Breast epithelium (tissue), 4 donors: ENCODE results near the gene SRSF1. TPM values are rescaled to one million over a fixed set of nuclear protein-coding genes. Genes with fewer than 3 reads are reported as not detected.
A peak's percentile ranks its signal among the peaks of the same experiment; 100 is the strongest.

ENCODE experiments used
- DNase-seq, 2 donors: peaks; one replicate each; pipeline ENCODE4 v3.0.0-alpha.2; 2019; ENCODE audit warnings: low spot score in 2 of 2
- H3K27ac ChIP-seq, 2 donors: fragments of 200-600 bp; sonication (generic) in 1 of 2; one replicate each; pipeline ENCODE4 v1.5.1; 2016 to 2019; ENCODE audit warnings: mild to moderate bottlenecking in 1 of 2
- H3K27me3 ChIP-seq, 2 donors: fragments of 200-600 bp; sonication (generic) in 1 of 2; one replicate each; pipeline versions ENCODE4 v1.5.1 to v1.6.0; 2017 to 2019; ENCODE audit warnings: control low read depth in 1 of 2, mild to moderate bottlenecking in 1 of 2
- H3K36me3 ChIP-seq: fragments of 200-600 bp; one replicate; pipeline ENCODE4 v1.5.1; 2019
- H3K4me1 ChIP-seq, 2 donors: fragments of 200-600 bp; sonication (generic); one replicate each; pipeline ENCODE4 v1.5.1; 2016 to 2019; ENCODE audit warnings: control low read depth in 1 of 2
- H3K4me3 ChIP-seq, 3 donors: fragments of 200-600 bp; sonication (generic); 1 replicate in 2 of 3; 2 replicates in 1 of 3; pipeline ENCODE4 v1.5.1; 2016 to 2019; ENCODE audit warnings: mild to moderate bottlenecking in 3 of 3, moderate library complexity in 2 of 3
- H3K9me3 ChIP-seq, 2 donors: fragments of 200-600 bp; sonication (generic) in 1 of 2; one replicate each; pipeline ENCODE4 v1.5.1; 2016 to 2019; ENCODE audit warnings: control low read depth in 1 of 2
- CTCF ChIP-seq, 3 donors: fragments of 450-650 bp; IDR thresholded peaks; one replicate each; pipeline ENCODE4 v1.5.1; 2016 to 2017; ENCODE audit warnings: antibody characterized with exemption in 3 of 3, mild to moderate bottlenecking in 3 of 3, moderate library complexity in 3 of 3
- POLR2A ChIP-seq: fragments of 450-650 bp; IDR thresholded peaks from one replicate; pipeline ENCODE4 v1.6.1; 2016; ENCODE audit warnings: antibody characterized with exemption, mild to moderate bottlenecking, moderate library complexity
- POLR2AphosphoS5 ChIP-seq, 3 donors: sonication (generic); formaldehyde crosslinking; IDR thresholded peaks; one replicate each; pipeline ENCODE4 v1.6.1; 2017; ENCODE audit warnings: antibody characterized with exemption in 3 of 3
- intact Hi-C: fragments of 100-400 bp; cut with DNase I; formaldehyde crosslinking; loops from one replicate; pipeline ENCODE4 v1.15.1; 2023; ENCODE audit warnings: low total_unique reads
- total RNA-seq, 3 donors: library from RNA; depleted of rRNA; stranded (reverse); fragments of >200 nt; gene quantifications; one replicate each; pipeline ENCODE4 v1.1.0, GENCODE V29; 2016

SRSF1 gene
- total RNA-seq, 3 donors from 2014 or later: 176 to 202 (median 185) TPM

GRCh38 chr17:57991537-57991936, 15.5 kb downstream of the SRSF1 start:
- no peak for TF ChIP-seq POLR2A
- TF ChIP-seq POLR2AphosphoS5 (IDR thresholded peaks at IDR 0.05): no peak
- TF ChIP-seq CTCF (IDR thresholded peaks at IDR 0.05): no peak
- no peaks in the 10 kb centered on the region for H3K36me3 ChIP-seq
- H3K27ac ChIP-seq: no peak overlapping the region
- peaks cover 0 to 5% of the 10 kb centered on the region in 2 donors for H3K4me1 ChIP-seq
- no peaks in the 10 kb centered on the region for H3K27me3 ChIP-seq
- intact Hi-C loops: loop anchor here (10.0 kb wide), 2 partner anchors 123 to 943 kb away; no protein-coding TSS in a partner anchor
- no peaks in the 10 kb centered on the region for H3K9me3 ChIP-seq
- H3K4me3 ChIP-seq: no peak overlapping the region
- no peak for DNase-seq

- TF ChIP-seq CTCF (IDR thresholded peaks at IDR 0.05) (no peak), POLR2AphosphoS5 (IDR thresholded peaks at IDR 0.05) (no peak), POLR2A (no peak)
- intact Hi-C loops: loop anchor here (10.0 kb wide), 2 partner anchors 125 to 945 kb away; no protein-coding TSS in a partner anchor
- Histone ChIP-seq H3K4me3 (no peak overlapping the region), H3K36me3 (no peaks in the 10 kb centered on the region), H3K27me3 (no peaks in the 10 kb centered on the region), H3K27ac (no peak overlapping the region), H3K4me1 (peaks cover 0 to 9% of the 10 kb centered on the region in 2 donors), H3K9me3 (no peaks in the 10 kb centered on the region)
- no peak for DNase-seq
Measured at GRCh38 chr17:57990037-57990436, 17.0 kb downstream of the SRSF1 start.

GRCh38 chr17:57988301-57989250, 18.5 kb downstream of the SRSF1 start:
- H3K36me3 ChIP-seq: no peaks in the 10 kb centered on the region
- peak overlapping the region; percentile 99 for H3K27ac ChIP-seq
- peak overlapping the region; percentile 87 to 93 (median 92) for H3K4me3 ChIP-seq
- TF ChIP-seq POLR2A (no peak), POLR2AphosphoS5 (IDR thresholded peaks at IDR 0.05) (peak in 1 of 3 donors; percentile 31), CTCF (IDR thresholded peaks at IDR 0.05) (no peak)
- intact Hi-C loops: loop anchor here (2.0 to 5.0 kb wide), 2 partner anchors 32 to 126 kb away; no protein-coding TSS in a partner anchor
- peak; percentile 56 to 66 for DNase-seq
- H3K9me3 ChIP-seq: no peaks in the 10 kb centered on the region
- H3K4me1 ChIP-seq: peaks cover 0 to 14% of the 10 kb centered on the region in 2 donors
- no peaks in the 10 kb centered on the region for H3K27me3 ChIP-seq

- no peaks in the 10 kb centered on the region for H3K27me3 ChIP-seq
- peak within 1 kb of the TSS; percentile 99 for H3K27ac ChIP-seq
- H3K36me3 ChIP-seq: no peaks in the 10 kb centered on the region
- DNase-seq: peak; percentile 54 to 68
- H3K4me3 ChIP-seq: peak within 1 kb of the TSS; percentile 87 to 93 (median 92)
- TF ChIP-seq POLR2A (peak; percentile 23), CTCF (IDR thresholded peaks at IDR 0.05) (no peak)
- no peaks in the 10 kb centered on the region for H3K9me3 ChIP-seq
- intact Hi-C loops: loop anchor here (2.0 to 5.0 kb wide), 2 partner anchors 31 to 125 kb away; no protein-coding TSS in a partner anchor
- peaks cover 5 to 11% of the 10 kb centered on the region in 2 donors for H3K4me1 ChIP-seq
Measured at GRCh38 chr17:57987581-57988300, 19.3 kb downstream of the SRSF1 start, which contains the start of gene VEZF1. VEZF1 (minus strand) TSS chr17:57988254; CDS start chr17:57988111, 143 bp downstream.
